SK-N-SH treated with all-trans-retinoic acid at 6 μM for 48 hours (cell line): ENCODE results near the gene KIAA0825.

Source experiments
- ATAC-seq: fragments of 200-7000 bp; cut with Tn5 transposase; 3 replicates; pipeline ENCODE4 v1.9.1; 2020; ENCODE audit warnings: mild to moderate bottlenecking, moderate library complexity
- ARNTL ChIP-seq: fragments of 450-650 bp; formaldehyde crosslinking; IDR thresholded peaks from 2 replicates; pipeline ENCODE4 v1.5.0; 2020; ENCODE audit warnings: low read depth, mild to moderate bottlenecking, moderate library complexity, borderline replicate concordance
- BACH2 ChIP-seq: fragments of 250-450 bp; sonication (Bioruptor Pico); IDR thresholded peaks from 2 replicates; pipeline ENCODE4 v1.9.0; 2021; ENCODE audit warnings: mild to moderate bottlenecking, borderline replicate concordance
- CREB5 ChIP-seq: fragments of 250-450 bp; sonication (Bioruptor Pico); IDR thresholded peaks from 2 replicates; pipeline ENCODE4 v1.5.1; 2020; ENCODE audit warnings: low read depth, mild to moderate bottlenecking, moderate library complexity
- CSDC2 ChIP-seq: fragments of 250-450 bp; sonication (Bioruptor Pico); IDR thresholded peaks from 2 replicates; pipeline ENCODE4 v1.5.0; 2020; ENCODE audit warnings: mild to moderate bottlenecking, moderate library complexity
- CSRNP3 ChIP-seq: fragments of 250-450 bp; sonication (Bioruptor Pico); IDR thresholded peaks from 2 replicates; pipeline ENCODE4 v1.5.1; 2021; ENCODE audit warnings: mild to moderate bottlenecking, moderate library complexity
- ESRRG ChIP-seq: fragments of 250-450 bp; sonication (Bioruptor Pico); IDR thresholded peaks from 2 replicates; pipeline ENCODE4 v1.6.1; 2021; ENCODE audit warnings: mild to moderate bottlenecking
- GLIS3 ChIP-seq: fragments of 250-450 bp; sonication (Bioruptor Pico); IDR thresholded peaks from 2 replicates; pipeline ENCODE4 v1.5.0; 2020; ENCODE audit warnings: mild to moderate bottlenecking, moderate library complexity
- ISL1 ChIP-seq: fragments of 250-450 bp; sonication (Bioruptor Pico); IDR thresholded peaks from 2 replicates; pipeline ENCODE4 v2.1.2; 2022; ENCODE audit warnings: mild to moderate bottlenecking, moderate library complexity
- OSR1 ChIP-seq: fragments of 250-450 bp; sonication (Bioruptor Pico); IDR thresholded peaks from 2 replicates; pipeline ENCODE4 v1.8.0; 2022; ENCODE audit warnings: moderate library complexity, mild to moderate bottlenecking, inconsistent platforms
- PATZ1 ChIP-seq: fragments of 250-450 bp; sonication (Bioruptor Pico); IDR thresholded peaks from 2 replicates; pipeline ENCODE4 v1.8.0; 2020; ENCODE audit warnings: mild to moderate bottlenecking, moderate library complexity, borderline replicate concordance
- PPARA ChIP-seq: fragments of 250-450 bp; sonication (Bioruptor Pico); IDR thresholded peaks from 2 replicates; pipeline ENCODE4 v1.5.0; 2020; ENCODE audit warnings: mild to moderate bottlenecking, borderline replicate concordance
- RARB ChIP-seq: fragments of 250-450 bp; sonication (Bioruptor Pico); IDR thresholded peaks from 2 replicates; pipeline ENCODE4 v1.8.0; 2021; ENCODE audit warnings: mild to moderate bottlenecking, moderate library complexity
- SNAI2 ChIP-seq: fragments of 250-450 bp; sonication (Bioruptor Pico); IDR thresholded peaks from 2 replicates; pipeline ENCODE4 v1.5.0; 2020; ENCODE audit warnings: mild to moderate bottlenecking, moderate library complexity
- TCF4 ChIP-seq: fragments of 250-450 bp; sonication (Bioruptor Pico); IDR thresholded peaks from 2 replicates; pipeline ENCODE4 v1.8.0; 2021; ENCODE audit warnings: mild to moderate bottlenecking, moderate library complexity, borderline replicate concordance
- TOX ChIP-seq: fragments of 250-450 bp; sonication (Bioruptor Pico); IDR thresholded peaks from 2 replicates; pipeline ENCODE4 v1.8.0; 2021; ENCODE audit warnings: mild to moderate bottlenecking, moderate library complexity, borderline replicate concordance
- TSHZ2 ChIP-seq: fragments of 250-450 bp; sonication (Bioruptor Pico); IDR thresholded peaks from 2 replicates; pipeline ENCODE4 v1.5.0; 2020; ENCODE audit warnings: mild to moderate bottlenecking, moderate library complexity
- ZC3H10 ChIP-seq: fragments of 250-450 bp; sonication (Bioruptor Pico); IDR thresholded peaks from 2 replicates; pipeline ENCODE4 v1.5.1; 2021; ENCODE audit warnings: mild to moderate bottlenecking, moderate library complexity
- ZFP3 ChIP-seq: fragments of 250-450 bp; sonication (Bioruptor Pico); IDR thresholded peaks from 2 replicates; pipeline ENCODE4 v1.5.0; 2020; ENCODE audit warnings: mild to moderate bottlenecking, moderate library complexity
- ZFP30 ChIP-seq: fragments of 450-650 bp; formaldehyde crosslinking; IDR thresholded peaks from 2 replicates; pipeline ENCODE4 v1.5.0; 2022; ENCODE audit warnings: mild to moderate bottlenecking, moderate library complexity
- ZNF565 ChIP-seq: fragments of 450-650 bp; formaldehyde crosslinking; conservative IDR thresholded peaks from 2 replicates; pipeline ENCODE4 v1.5.0; 2020; ENCODE audit warnings: low read depth, mild to moderate bottlenecking, moderate library complexity
- ZNF70 ChIP-seq: fragments of 450-650 bp; formaldehyde crosslinking; IDR thresholded peaks from 2 replicates; pipeline ENCODE4 v1.5.0; 2020; ENCODE audit warnings: mild to moderate bottlenecking, moderate library complexity
- ZNF8 ChIP-seq: fragments of 450-650 bp; formaldehyde crosslinking; IDR thresholded peaks from 2 replicates; pipeline ENCODE4 v1.5.0; 2020; ENCODE audit warnings: mild to moderate bottlenecking, moderate library complexity

Gene KIAA0825

GRCh38 chr5:94266170-94266569 is 352.2 kb downstream of the KIAA0825 start:
- 0 out of 2 replicates have a peak, but pooled peaks have one; percentile 18 for TF ChIP-seq ISL1 (CRISPR knock-in tag)
- TF ChIP-seq ZNF8 (CRISPR knock-in tag): no peak
- ATAC-seq: no peak

GRCh38 chr5:94263068-94263467 is 355.3 kb downstream of the KIAA0825 start:
- ATAC-seq: no peak

GRCh38 chr5:94260096-94260495 is 358.3 kb downstream of the KIAA0825 start:
- ATAC-seq: no peak
- no peak for TF ChIP-seq ZNF565 (CRISPR knock-in tag)
- TF ChIP-seq, all 23 proteins: peak for 0

More at GRCh38 chr5:94263068-94263467, 355.3 kb downstream of the KIAA0825 start:
- no peak for TF ChIP-seq ESRRG (CRISPR knock-in tag)
- no peak for TF ChIP-seq BACH2 (CRISPR knock-in tag)
- no peak for TF ChIP-seq ISL1 (CRISPR knock-in tag)
- TF ChIP-seq CREB5 (CRISPR knock-in tag): no peak
- TF ChIP-seq CSRNP3 (CRISPR knock-in tag): no peak
- no peak for TF ChIP-seq CSDC2 (CRISPR knock-in tag)
- no peak for TF ChIP-seq TCF4
- no peak for TF ChIP-seq PPARA (CRISPR knock-in tag)
- no peak for TF ChIP-seq RARB
- no peak for TF ChIP-seq ARNTL (CRISPR knock-in tag)
- TF ChIP-seq ZC3H10 (CRISPR knock-in tag): no peak
- no peak for TF ChIP-seq OSR1 (CRISPR knock-in tag)
- TF ChIP-seq TSHZ2 (CRISPR knock-in tag): no peak

- ATAC-seq: no peak
- TF ChIP-seq RARB: no peak
- no peak for TF ChIP-seq ZFP30 (CRISPR knock-in tag)
- TF ChIP-seq SNAI2 (CRISPR knock-in tag): no peak
- no peak for TF ChIP-seq PATZ1 (CRISPR knock-in tag)
- no peak for TF ChIP-seq ZNF8 (CRISPR knock-in tag)
- TF ChIP-seq CREB5 (CRISPR knock-in tag): no peak
- no peak for TF ChIP-seq GLIS3 (CRISPR knock-in tag)
- TF ChIP-seq TSHZ2 (CRISPR knock-in tag): no peak
- TF ChIP-seq CSDC2 (CRISPR knock-in tag): no peak
- no peak for TF ChIP-seq TOX (CRISPR knock-in tag)
- TF ChIP-seq PPARA (CRISPR knock-in tag): no peak
- no peak for TF ChIP-seq ZFP3 (CRISPR knock-in tag)
- no peak for TF ChIP-seq ISL1 (CRISPR knock-in tag)
- TF ChIP-seq ZNF70 (CRISPR knock-in tag): no peak
- TF ChIP-seq TCF4: no peak
- no peak for TF ChIP-seq ESRRG (CRISPR knock-in tag)
- TF ChIP-seq ZC3H10 (CRISPR knock-in tag): no peak
- TF ChIP-seq ZNF565 (CRISPR knock-in tag): no peak
- no peak for TF ChIP-seq CSRNP3 (CRISPR knock-in tag)
- TF ChIP-seq, all 23 proteins: peak for 0
Measured at GRCh38 chr5:94254214-94254613, 364.2 kb downstream of the KIAA0825 start.
